Ascending aorta (tissue), 2 donors: ENCODE data around the gene CELA2A. TPM values are rescaled to one million over a fixed set of nuclear protein-coding genes. Genes with fewer than 3 reads are reported as not detected.
A peak's percentile ranks its signal among the peaks of the same experiment; 100 is the strongest.
"Not testable (repeated sequence)": the region's sequence is repeated elsewhere in the genome, so short reads cannot be mapped to it uniquely, and the experiment has no call there.

Source experiments
- DNase-seq, 2 donors: peaks; one replicate each; pipeline ENCODE4 v3.0.0-alpha.2; 2019; ENCODE audit warnings: low spot score in 2 of 2
- H3K27ac ChIP-seq, 2 donors: fragments of 200-600 bp; sonication (generic); one replicate each; pipeline ENCODE4 v1.5.1; 2016 to 2017; ENCODE audit warnings: mild to moderate bottlenecking in 1 of 2
- H3K27me3 ChIP-seq: fragments of 200-600 bp; sonication (generic); one replicate; pipeline ENCODE4 v1.5.1; 2017
- H3K36me3 ChIP-seq, 2 donors: fragments of 200-600 bp; sonication (generic); one replicate each; pipeline ENCODE4 v1.5.1; 2016
- H3K4me1 ChIP-seq, 2 donors: fragments of 200-600 bp; sonication (generic); one replicate each; pipeline ENCODE4 v1.5.1; 2016 to 2017; ENCODE audit warnings: mild to moderate bottlenecking in 1 of 2
- H3K4me3 ChIP-seq, 2 donors: fragments of 200-600 bp; sonication (generic); one replicate each; pipeline ENCODE4 v1.5.1; 2016 to 2017; ENCODE audit warnings: mild to moderate bottlenecking in 1 of 2
- H3K9me3 ChIP-seq, 2 donors: fragments of 200-600 bp; sonication (generic); one replicate each; pipeline ENCODE4 v1.5.1; 2016
- intact Hi-C: fragments of 100-400 bp; cut with DNase I; formaldehyde crosslinking; loops from one replicate; pipeline ENCODE4 v1.15.1; 2023
- total RNA-seq: library from RNA; depleted of rRNA; stranded (reverse); fragments of >200 nt; gene quantifications from one replicate; pipeline ENCODE4 v1.1.0, GENCODE V29; 2016
- TF ChIP-seq, protein P1 (sequence below), 3 experiments: fragments of 200-600 bp in 2 of 3; fragments of 450-650 bp in 1 of 3; sonication (generic) in 2 of 3; IDR thresholded peaks; one replicate each; pipeline ENCODE4 v1.5.1; 2016 to 2019; ENCODE audit warnings: antibody characterized with exemption in 3 of 3, mild to moderate bottlenecking in 1 of 3, moderate library complexity in 1 of 3

Gene CELA2A
- total RNA-seq, 1 donor from 2014 or later = not detected

DNA sequence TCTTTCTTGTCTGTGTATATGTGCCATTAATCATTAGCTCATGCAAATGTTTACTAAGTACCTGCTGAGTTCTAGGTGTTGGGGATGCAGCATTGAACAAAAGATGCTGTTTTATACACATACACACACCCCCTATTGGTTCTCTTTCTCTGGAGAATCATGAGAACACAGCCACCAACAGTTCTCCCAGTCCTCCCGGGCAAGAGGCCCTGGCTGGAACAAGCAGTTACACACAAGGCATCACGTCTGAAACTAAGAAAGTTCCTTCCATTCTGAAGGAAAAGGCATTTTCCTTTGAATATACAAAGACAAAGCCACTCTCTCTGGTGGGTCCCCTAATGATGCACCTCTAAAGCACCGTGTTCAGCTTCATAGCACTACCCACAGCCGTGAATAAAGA is 56.7 kb downstream of the CELA2A start:
- DNase-seq = no peak
- H3K27me3 ChIP-seq = no peaks in the 10 kb centered on the region
- intact Hi-C loops = no loop called here
- peaks cover 21% of the 10 kb centered on the region in 2 donors for H3K36me3 ChIP-seq
- TF ChIP-seq, protein P1, sequence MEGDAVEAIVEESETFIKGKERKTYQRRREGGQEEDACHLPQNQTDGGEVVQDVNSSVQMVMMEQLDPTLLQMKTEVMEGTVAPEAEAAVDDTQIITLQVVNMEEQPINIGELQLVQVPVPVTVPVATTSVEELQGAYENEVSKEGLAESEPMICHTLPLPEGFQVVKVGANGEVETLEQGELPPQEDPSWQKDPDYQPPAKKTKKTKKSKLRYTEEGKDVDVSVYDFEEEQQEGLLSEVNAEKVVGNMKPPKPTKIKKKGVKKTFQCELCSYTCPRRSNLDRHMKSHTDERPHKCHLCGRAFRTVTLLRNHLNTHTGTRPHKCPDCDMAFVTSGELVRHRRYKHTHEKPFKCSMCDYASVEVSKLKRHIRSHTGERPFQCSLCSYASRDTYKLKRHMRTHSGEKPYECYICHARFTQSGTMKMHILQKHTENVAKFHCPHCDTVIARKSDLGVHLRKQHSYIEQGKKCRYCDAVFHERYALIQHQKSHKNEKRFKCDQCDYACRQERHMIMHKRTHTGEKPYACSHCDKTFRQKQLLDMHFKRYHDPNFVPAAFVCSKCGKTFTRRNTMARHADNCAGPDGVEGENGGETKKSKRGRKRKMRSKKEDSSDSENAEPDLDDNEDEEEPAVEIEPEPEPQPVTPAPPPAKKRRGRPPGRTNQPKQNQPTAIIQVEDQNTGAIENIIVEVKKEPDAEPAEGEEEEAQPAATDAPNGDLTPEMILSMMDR (IDR thresholded peaks at IDR 0.05) = no peak
- H3K4me1 ChIP-seq = no peaks in the 10 kb centered on the region
- H3K4me3 ChIP-seq = no peak overlapping the region
- no peaks in the 10 kb centered on the region for H3K9me3 ChIP-seq
- no peak overlapping the region for H3K27ac ChIP-seq

DNA sequence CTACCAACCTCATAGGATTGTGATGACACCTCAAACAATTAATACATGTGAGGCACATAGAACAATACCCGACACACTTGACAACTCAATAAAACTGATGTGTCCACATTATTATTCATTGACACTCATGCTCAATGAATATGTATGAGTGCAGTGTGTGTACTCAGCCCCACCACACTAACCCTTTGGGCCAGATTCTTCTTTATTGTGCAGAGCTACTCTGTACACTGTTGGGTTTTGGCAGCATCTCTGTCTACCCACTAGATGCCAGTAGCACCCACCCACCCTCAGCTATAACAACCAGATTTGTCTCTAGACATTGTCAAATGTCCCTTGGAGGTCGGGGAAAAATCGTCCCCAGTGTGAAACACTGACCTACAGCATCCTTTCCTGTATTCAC is 57.4 kb downstream of the CELA2A start:
- H3K9me3 ChIP-seq = no peaks in the 10 kb centered on the region
- DNase-seq = no peak
- no peak overlapping the region for H3K27ac ChIP-seq
- no peaks in the 10 kb centered on the region for H3K27me3 ChIP-seq
- no peak overlapping the region for H3K4me3 ChIP-seq
- TF ChIP-seq, protein P1 (IDR thresholded peaks at IDR 0.05) = no peak
- no peaks in the 10 kb centered on the region for H3K4me1 ChIP-seq
- intact Hi-C loops = no loop called here
- peaks cover 21% of the 10 kb centered on the region in 2 donors for H3K36me3 ChIP-seq

DNA sequence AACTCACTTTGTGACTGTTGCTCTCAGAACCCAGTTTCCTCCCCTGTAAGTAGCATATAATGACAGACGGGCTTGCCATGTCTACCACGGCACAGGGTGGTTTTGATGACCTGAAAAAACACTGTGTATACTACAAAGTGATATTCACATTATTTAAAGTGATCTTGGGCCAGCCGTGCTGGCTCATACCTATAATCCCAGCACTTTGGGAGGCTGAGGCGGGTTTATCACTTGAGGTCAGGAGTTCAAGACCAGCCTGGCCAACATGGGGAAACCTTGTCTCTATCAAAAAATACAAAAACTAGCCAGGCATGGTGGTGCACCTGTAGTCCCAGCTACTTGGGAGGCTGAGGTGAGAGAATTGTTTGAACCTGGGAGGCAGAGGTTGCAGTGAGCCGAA is 58.0 kb downstream of the CELA2A start:
- peak in 1 of 2 donors; percentile 16 for DNase-seq
- intact Hi-C loops, H3K4me3 ChIP-seq, H3K9me3 ChIP-seq, H3K27me3 ChIP-seq, H3K4me1 ChIP-seq, H3K27ac ChIP-seq: not testable (repeated sequence)
- peaks cover 18 to 21% of the 10 kb centered on the region in 2 donors for H3K36me3 ChIP-seq

DNA sequence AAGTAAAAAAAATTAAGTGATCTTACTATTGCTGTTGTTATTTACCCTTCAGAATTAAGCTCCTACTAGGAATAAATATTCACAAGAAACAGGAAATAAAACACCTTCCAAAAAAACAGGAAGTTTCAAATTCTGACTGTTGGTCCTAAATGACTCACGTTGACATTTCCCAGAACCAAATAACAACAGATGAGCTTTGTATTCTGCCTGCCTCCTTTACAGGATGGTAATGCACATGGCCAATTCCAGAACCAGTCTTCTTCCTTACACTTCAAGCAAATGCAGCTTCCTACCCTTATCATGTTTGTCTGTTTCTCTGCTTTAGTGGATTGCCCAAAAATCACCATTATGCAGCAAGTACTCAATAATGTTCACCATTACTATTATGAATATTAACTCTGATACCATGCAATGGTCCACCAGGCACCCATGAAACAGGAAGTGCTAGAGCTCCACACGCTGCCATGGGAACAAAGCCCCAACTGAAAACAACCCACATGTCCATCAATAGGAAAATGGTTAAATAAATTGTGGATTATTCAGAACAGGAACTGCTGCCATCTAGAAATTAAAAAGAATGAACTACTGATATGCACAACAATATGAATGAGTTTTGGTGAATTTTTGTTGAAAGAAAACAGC is 58.6 kb downstream of the CELA2A start:
- intact Hi-C loops = no loop called here
- TF ChIP-seq, protein P1 (IDR thresholded peaks at IDR 0.05) = no peak
- Histone ChIP-seq H3K36me3 (peaks cover 18 to 21% of the 10 kb centered on the region in 2 donors), H3K27ac (no peak overlapping the region), H3K9me3 (no peaks in the 10 kb centered on the region), H3K4me3 (no peak overlapping the region), H3K4me1 (no peaks in the 10 kb centered on the region), H3K27me3 (no peaks in the 10 kb centered on the region)
- no peak for DNase-seq

DNA sequence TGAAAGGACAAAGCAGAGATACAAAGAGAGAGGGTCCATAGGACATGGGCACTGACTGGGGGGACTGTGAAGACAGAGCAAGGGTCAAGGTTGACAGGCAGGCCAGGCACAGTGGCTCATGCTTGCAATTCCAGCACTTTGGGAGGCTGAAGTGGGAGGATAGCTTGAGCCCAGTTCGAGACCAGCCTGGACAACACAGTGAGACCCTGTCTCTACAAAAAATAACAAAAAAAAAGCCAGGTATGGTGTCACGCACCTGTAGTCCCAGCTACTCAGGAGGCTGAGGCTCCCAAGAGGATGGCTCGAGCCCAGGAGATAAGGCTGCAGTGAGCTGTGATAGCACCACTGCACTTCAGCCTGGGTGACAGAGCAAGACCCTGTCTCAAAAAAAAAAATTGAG is 63.1 kb downstream of the CELA2A start:
- H3K9me3 ChIP-seq = no peaks in the 10 kb centered on the region
- H3K4me1 ChIP-seq = peaks cover 0 to 8% of the 10 kb centered on the region in 2 donors
- peak in 1 of 2 donors; percentile 24 for DNase-seq
- TF ChIP-seq, protein P1 (IDR thresholded peaks at IDR 0.05) = no peak
- no peak overlapping the region for H3K27ac ChIP-seq
- intact Hi-C loops = loop anchor here (5.0 kb wide), 1 partner anchor 177 kb away; no protein-coding TSS in a partner anchor
- H3K27me3 ChIP-seq = no peaks in the 10 kb centered on the region
- H3K4me3 ChIP-seq = no peak overlapping the region
- peaks cover 8 to 10% of the 10 kb centered on the region in 2 donors for H3K36me3 ChIP-seq

DNA sequence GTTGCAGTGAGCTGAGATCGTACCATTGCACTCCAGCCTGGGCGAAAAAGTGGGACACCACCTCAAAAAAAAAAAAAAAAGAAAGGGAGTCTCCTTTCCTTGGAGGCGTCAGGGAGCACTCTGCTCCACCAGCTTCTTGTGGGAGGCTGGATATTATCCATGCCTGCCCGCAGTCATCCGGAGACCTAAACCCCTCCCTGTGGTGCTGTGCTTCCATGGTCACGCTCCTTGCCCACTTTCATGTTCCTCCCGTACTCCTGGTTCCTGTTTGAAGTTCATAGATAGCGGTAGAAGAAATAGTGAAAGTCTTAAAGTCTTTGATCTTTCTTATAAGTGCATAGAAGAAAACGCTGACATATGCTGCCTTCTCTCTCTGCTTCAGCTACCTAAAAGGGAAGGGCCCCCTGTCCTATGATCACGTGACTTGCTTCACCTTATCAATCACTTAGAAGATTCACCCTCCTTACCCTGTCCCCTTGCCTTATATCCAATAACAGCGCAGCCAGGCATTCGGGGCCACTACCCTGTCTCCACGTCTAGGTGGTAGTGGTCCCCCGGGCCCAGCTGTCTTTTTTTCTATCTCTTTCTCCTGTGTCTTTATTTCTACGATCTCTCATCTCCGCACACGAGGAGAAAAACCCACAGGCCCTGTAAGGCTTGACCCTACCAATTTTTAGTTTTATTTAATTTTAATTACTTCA is 64.8 kb downstream of the CELA2A start:
- peak in 1 of 2 donors; percentile 40 for DNase-seq

More for the DNA sequence above, 64.8 kb downstream of the CELA2A start:
- intact Hi-C loops = loop anchor here (5.0 kb wide), 1 partner anchor 179 kb away; no protein-coding TSS in a partner anchor
- not testable (repeated sequence) for H3K27ac ChIP-seq, H3K36me3 ChIP-seq, H3K4me3 ChIP-seq, H3K9me3 ChIP-seq, H3K27me3 ChIP-seq
- peaks cover 0 to 15% of the 10 kb centered on the region in 2 donors for H3K4me1 ChIP-seq

Other genes starting within 250 kb of the CELA2A start
- gene FHAD1, start 209.5 kb upstream of the CELA2A start, total RNA-seq = not detected
- 116 TPM for gene EFHD2, start 46.8 kb upstream of the CELA2A start, total RNA-seq
- not detected for gene CTRC, start 18.3 kb upstream of the CELA2A start, total RNA-seq
- gene CELA2B, start 19.4 kb downstream of the CELA2A start, total RNA-seq = not detected
- gene CASP9, start 67.5 kb downstream of the CELA2A start, total RNA-seq = 15.5 TPM
- gene DNAJC16, start 70.1 kb downstream of the CELA2A start, total RNA-seq = 11.4 TPM
- gene AGMAT, start 128.3 kb downstream of the CELA2A start, total RNA-seq = 1.1 TPM
- gene DDI2, start 160.7 kb downstream of the CELA2A start, total RNA-seq = 13.0 TPM
- gene PLEKHM2, start 227.6 kb downstream of the CELA2A start, total RNA-seq = 129 TPM